Measurements from ENCODE around the gene ATP13A2. TPM values are rescaled to one million over a fixed set of nuclear protein-coding genes. Genes with fewer than 3 reads are reported as not detected.

ATP13A2 gene
- polyA plus RNA-seq, 1 experiment: 5.6 TPM

DNA sequence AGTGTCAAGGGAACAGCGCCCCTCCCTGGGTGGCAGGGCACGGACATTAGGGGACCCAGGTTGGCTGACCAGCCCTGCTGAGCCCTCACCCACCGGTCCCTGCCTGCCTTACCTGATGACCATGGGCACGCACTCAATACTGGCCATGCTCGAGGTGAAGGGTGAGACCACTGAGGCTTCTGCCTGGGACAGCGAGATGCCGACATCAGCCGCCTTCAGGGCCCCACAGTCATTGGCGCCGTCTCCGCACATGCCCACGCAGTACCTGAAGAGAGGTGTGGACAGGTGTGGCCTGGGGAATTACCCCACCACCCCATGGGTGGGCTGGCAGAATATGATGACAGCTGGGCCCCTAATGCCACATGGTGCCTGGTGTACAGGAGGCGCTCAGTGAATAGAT lies 23.5 kb downstream of the ATP13A2 start:
- H3K9me3 ChIP-seq (ENCODE audit: control insufficient read depth, insufficient read depth, low read length): no peaks in the 10 kb centered on the region; the same call in 1 of the 2 replicates
- no peak overlapping the region for H3K27ac ChIP-seq (ENCODE audit: low read depth, low read length)
- DNase-seq (ENCODE audit: low read depth, low spot score): no peak
- no peaks in the 10 kb centered on the region for H3K27me3 ChIP-seq (ENCODE audit: control insufficient read depth, insufficient read depth, low read length)
- CTCF ChIA-PET: no interaction called here
- TF ChIP-seq, protein P1, sequence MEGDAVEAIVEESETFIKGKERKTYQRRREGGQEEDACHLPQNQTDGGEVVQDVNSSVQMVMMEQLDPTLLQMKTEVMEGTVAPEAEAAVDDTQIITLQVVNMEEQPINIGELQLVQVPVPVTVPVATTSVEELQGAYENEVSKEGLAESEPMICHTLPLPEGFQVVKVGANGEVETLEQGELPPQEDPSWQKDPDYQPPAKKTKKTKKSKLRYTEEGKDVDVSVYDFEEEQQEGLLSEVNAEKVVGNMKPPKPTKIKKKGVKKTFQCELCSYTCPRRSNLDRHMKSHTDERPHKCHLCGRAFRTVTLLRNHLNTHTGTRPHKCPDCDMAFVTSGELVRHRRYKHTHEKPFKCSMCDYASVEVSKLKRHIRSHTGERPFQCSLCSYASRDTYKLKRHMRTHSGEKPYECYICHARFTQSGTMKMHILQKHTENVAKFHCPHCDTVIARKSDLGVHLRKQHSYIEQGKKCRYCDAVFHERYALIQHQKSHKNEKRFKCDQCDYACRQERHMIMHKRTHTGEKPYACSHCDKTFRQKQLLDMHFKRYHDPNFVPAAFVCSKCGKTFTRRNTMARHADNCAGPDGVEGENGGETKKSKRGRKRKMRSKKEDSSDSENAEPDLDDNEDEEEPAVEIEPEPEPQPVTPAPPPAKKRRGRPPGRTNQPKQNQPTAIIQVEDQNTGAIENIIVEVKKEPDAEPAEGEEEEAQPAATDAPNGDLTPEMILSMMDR (IDR thresholded peaks at IDR 0.05; ENCODE audit: low read depth, low read length): no peak
- POLR2A ChIA-PET: interaction anchor here (0.5 kb wide), 1 partner anchor 45 kb away, joined by 4 read pairs; no protein-coding TSS in a partner anchor
- no peak overlapping the region for H3K4me3 ChIP-seq (ENCODE audit: low read depth, low read length)

DNA sequence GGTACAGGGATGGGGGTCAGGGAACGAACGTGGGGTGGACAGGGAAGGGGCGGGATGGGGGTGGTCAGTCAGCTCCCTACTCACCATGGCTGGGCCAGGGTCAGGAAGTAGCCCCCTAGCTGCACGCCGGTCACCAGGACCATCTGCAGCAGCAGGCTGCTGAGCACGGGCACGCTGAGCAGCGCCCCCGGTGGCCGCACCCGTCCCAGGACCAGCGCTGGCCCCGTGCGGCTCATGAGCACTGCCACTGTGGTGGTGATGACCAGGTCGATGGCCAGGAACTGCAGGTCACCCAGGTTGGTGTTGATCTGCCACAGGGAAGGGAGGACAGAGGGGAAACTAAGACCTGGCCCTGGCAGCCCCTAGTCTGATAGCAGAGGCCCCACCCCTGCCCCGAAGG lies 24.8 kb downstream of the ATP13A2 start:
- ChIA-PET CTCF (interaction anchor here (1.2 to 1.5 kb wide), 3 partner anchors 9 to 26 kb away, joined by 3 to 5 read pairs (median 3); no protein-coding TSS in a partner anchor), POLR2A (no interaction called here)
- Histone ChIP-seq H3K27ac (ENCODE audit: low read depth, low read length) (no peak overlapping the region), H3K4me3 (ENCODE audit: low read depth, low read length) (no peak overlapping the region), H3K9me3 (ENCODE audit: control insufficient read depth, insufficient read depth, low read length) (no peaks in the 10 kb centered on the region; the same call in 1 of the 2 replicates), H3K27me3 (ENCODE audit: control insufficient read depth, insufficient read depth, low read length) (no peaks in the 10 kb centered on the region)
- TF ChIP-seq, protein P1 (IDR thresholded peaks at IDR 0.05; ENCODE audit: low read depth, low read length): peak; percentile 29; the same call in 1 of the 2 replicates
- DNase-seq (ENCODE audit: low read depth, low spot score): no peak

- H3K27me3 ChIP-seq (ENCODE audit: control insufficient read depth, insufficient read depth, low read length): no peaks in the 10 kb centered on the region
- no peak overlapping the region for H3K4me3 ChIP-seq (ENCODE audit: low read depth, low read length)
- no peak overlapping the region for H3K27ac ChIP-seq (ENCODE audit: low read depth, low read length)
- ChIA-PET POLR2A (no interaction called here), CTCF (interaction anchor here (1.2 to 1.5 kb wide), 3 partner anchors 9 to 26 kb away, joined by 3 to 5 read pairs (median 3); no protein-coding TSS in a partner anchor)
- DNase-seq (ENCODE audit: low read depth, low spot score): no peak
- TF ChIP-seq, protein P1 (IDR thresholded peaks at IDR 0.05; ENCODE audit: low read depth, low read length): no peak
- no peaks in the 10 kb centered on the region; the same call in 1 of the 2 replicates for H3K9me3 ChIP-seq (ENCODE audit: control insufficient read depth, insufficient read depth, low read length)
These were observed 25.2 kb downstream of the ATP13A2 start for GRCh38 chr1:16986560-16986959.

DNA sequence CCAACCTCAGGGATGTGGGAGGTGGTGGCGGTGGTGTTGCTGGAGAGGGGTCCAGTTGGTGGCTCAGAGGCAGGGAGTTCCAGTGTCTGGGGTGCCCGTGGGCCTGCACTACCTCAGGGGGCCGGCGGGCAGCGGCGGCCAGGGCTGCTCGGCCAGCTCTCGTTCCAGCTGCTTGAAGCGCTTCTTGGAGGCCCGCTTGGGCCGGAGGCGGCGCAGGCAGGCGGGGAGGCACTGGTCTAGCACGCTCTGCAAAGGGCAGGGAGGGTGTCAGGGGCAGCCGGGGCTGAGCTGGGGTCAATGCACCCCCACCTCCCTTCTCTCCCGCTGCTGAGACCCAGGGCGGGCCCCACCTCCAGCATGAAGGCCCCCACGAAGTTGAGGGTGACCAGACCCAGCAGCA lies 25.6 kb downstream of the ATP13A2 start:
- DNase-seq (ENCODE audit: low read depth, low spot score): no peak
- TF ChIP-seq, protein P1 (IDR thresholded peaks at IDR 0.05; ENCODE audit: low read depth, low read length): no peak
- H3K27ac ChIP-seq (ENCODE audit: low read depth, low read length): no peak overlapping the region
- POLR2A ChIA-PET: no interaction called here
- H3K9me3 ChIP-seq (ENCODE audit: control insufficient read depth, insufficient read depth, low read length): no peaks in the 10 kb centered on the region; the same call in 1 of the 2 replicates
- CTCF ChIA-PET: interaction anchor here (1.2 to 1.5 kb wide), 3 partner anchors 10 to 26 kb away, joined by 3 to 5 read pairs (median 3); no protein-coding TSS in a partner anchor
- H3K4me3 ChIP-seq (ENCODE audit: low read depth, low read length): no peak overlapping the region
- H3K27me3 ChIP-seq (ENCODE audit: control insufficient read depth, insufficient read depth, low read length): no peaks in the 10 kb centered on the region

DNA sequence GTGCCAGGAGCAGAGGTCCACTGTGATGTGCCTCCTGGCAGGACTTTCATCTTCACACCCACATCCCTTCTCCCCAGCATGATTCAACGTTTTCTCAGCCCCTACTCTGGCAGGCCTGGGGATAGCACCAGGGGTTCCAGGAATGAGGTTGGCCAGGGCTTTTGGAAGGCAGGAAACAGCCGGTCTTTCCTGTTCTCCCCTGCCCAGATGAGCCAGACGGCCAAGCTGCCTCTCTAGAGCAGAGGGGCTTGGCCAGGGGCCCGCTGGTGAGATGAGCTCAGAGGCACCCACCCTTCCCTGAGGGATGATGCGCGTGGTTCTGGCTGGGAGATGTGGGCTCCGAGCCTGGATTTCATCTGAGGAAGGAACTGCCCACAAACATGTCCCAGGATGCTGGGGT lies 27.0 kb downstream of the ATP13A2 start:
- Histone ChIP-seq H3K4me3 (ENCODE audit: low read depth, low read length) (no peak overlapping the region), H3K9me3 (ENCODE audit: control insufficient read depth, insufficient read depth, low read length) (no peaks in the 10 kb centered on the region; the same call in 1 of the 2 replicates), H3K27me3 (ENCODE audit: control insufficient read depth, insufficient read depth, low read length) (no peaks in the 10 kb centered on the region), H3K27ac (ENCODE audit: low read depth, low read length) (peak overlapping the region; percentile 57)
- CTCF ChIA-PET: interaction anchor here (1.5 kb wide), 1 partner anchor 23 kb away, joined by 3 read pairs; no protein-coding TSS in a partner anchor
- POLR2A ChIA-PET: no interaction called here
- peak; percentile 53 for DNase-seq (ENCODE audit: low read depth, low spot score)
- TF ChIP-seq, protein P1 (IDR thresholded peaks at IDR 0.05; ENCODE audit: low read depth, low read length): no peak

All from AG04450 (cell line).